Neuron (in vitro differentiated cells): ENCODE results near the gene ROBO1.
"Not testable (repeated sequence)": the region's sequence is repeated elsewhere in the genome, so short reads cannot be mapped to it uniquely, and the experiment has no call there.

Experiments used
- H2AFZ ChIP-seq: one replicate; pipeline ENCODE4 v1.6.1; 2013; ENCODE audit warnings: low read depth, mild to moderate bottlenecking, inconsistent platforms, low read length, moderate library complexity
- H3K27me3 ChIP-seq: one replicate; pipeline ENCODE4 v1.6.1; 2013; ENCODE audit warnings: low read length; ENCODE audit not compliant: insufficient read depth
- H3K36me3 ChIP-seq: one replicate; pipeline ENCODE4 v1.6.1; 2013; ENCODE audit warnings: low read length; ENCODE audit not compliant: insufficient read depth
- H3K4me1 ChIP-seq: one replicate; pipeline ENCODE4 v1.6.1; 2013; ENCODE audit warnings: low read length; ENCODE audit not compliant: insufficient read depth
- H3K4me3 ChIP-seq: 2 replicates; pipeline ENCODE4 v1.5.1; 2013; ENCODE audit warnings: mild to moderate bottlenecking, low read length, moderate library complexity
- H3K9me3 ChIP-seq: one replicate; pipeline ENCODE4 v1.6.1; 2013; ENCODE audit warnings: low read length

The ROBO1 gene

GRCh38 chr3:79199966-79200365, 567.8 kb downstream of the ROBO1 start:
- H3K27me3 ChIP-seq: no peaks in the 10 kb centered on the region
- no peaks in the 10 kb centered on the region for H3K36me3 ChIP-seq
- H3K9me3 ChIP-seq: no peaks in the 10 kb centered on the region
- H3K4me1 ChIP-seq: peaks cover 9% of the 10 kb centered on the region
- H2AFZ ChIP-seq: no peak overlapping the region
- no peak overlapping the region for H3K4me3 ChIP-seq

- Histone ChIP-seq H2AFZ (no peak overlapping the region), H3K9me3 (no peaks in the 10 kb centered on the region), H3K4me3 (no peak overlapping the region), H3K4me1 (no peaks in the 10 kb centered on the region), H3K36me3 (no peaks in the 10 kb centered on the region), H3K27me3 (no peaks in the 10 kb centered on the region)
These were observed 580.4 kb downstream of the ROBO1 start for GRCh38 chr3:79187426-79187825.

- H3K9me3 ChIP-seq: no peaks in the 10 kb centered on the region
- H2AFZ ChIP-seq: no peak overlapping the region
- peaks cover 2% of the 10 kb centered on the region for H3K4me1 ChIP-seq
- no peaks in the 10 kb centered on the region for H3K27me3 ChIP-seq
- no peak overlapping the region for H3K4me3 ChIP-seq
- H3K36me3 ChIP-seq: no peaks in the 10 kb centered on the region
These were observed 583.5 kb downstream of the ROBO1 start for GRCh38 chr3:79184251-79184650.

DNA sequence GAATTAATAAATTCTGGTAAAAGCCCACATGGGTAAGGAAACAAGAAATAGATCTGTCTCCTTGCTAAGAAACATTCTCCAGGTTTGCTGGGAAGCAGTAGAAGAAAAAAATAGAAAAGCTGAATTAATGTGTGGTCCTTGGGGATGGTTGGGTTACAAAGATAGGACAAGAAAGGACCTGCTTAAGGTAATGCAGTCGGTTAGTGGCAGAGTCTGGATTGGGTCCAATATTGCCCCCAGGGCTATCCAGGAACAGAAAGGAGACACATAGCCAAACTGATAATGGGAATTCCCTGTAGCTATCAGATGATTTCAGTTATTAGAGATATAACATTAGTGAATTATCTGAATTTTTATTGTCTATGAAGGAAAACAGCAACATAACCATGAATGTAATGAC, 584.3 kb downstream of the ROBO1 start:
- H3K27me3 ChIP-seq: no peaks in the 10 kb centered on the region
- no peak overlapping the region for H2AFZ ChIP-seq
- peaks cover 8% of the 10 kb centered on the region for H3K4me1 ChIP-seq
- H3K9me3 ChIP-seq: no peaks in the 10 kb centered on the region
- H3K4me3 ChIP-seq: no peak overlapping the region
- no peaks in the 10 kb centered on the region for H3K36me3 ChIP-seq

DNA sequence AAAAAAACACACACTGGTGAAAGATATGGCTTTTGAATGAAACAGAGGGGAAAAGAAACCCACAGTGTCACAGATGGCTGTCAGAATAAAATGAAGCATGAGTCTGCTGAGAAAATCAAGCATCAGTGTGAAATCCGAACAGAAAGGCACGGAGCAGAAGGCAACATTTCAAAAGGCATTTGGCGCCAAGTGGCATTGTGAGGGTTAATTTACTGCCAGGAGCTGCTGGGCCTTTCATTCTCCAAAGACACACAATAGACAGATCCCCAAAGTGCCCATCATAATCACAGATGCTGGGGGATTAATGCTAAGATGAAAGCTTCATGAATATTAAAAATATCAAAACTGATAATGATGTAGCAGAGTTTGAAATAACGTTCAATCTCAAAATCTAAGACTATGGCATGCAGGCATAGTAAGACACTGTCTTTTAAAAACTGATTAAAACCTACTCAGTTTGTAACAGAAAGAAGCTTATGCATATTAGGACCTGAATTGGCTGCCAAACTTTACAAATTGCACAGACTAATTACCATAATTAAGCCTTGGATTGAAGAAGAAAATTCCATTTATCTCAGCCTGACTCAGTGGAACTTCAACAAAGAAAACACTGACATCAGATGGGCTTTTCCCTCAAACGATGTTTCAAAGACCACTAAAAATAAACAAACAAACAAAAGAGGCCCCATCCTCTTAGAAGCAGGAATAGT, 589.2 kb downstream of the ROBO1 start:
- Histone ChIP-seq H3K36me3 (no peaks in the 10 kb centered on the region), H2AFZ (peak overlapping the region; percentile 57), H3K9me3 (no peaks in the 10 kb centered on the region), H3K27me3 (no peaks in the 10 kb centered on the region), H3K4me3 (no peak overlapping the region), H3K4me1 (peaks cover 22% of the 10 kb centered on the region)

DNA sequence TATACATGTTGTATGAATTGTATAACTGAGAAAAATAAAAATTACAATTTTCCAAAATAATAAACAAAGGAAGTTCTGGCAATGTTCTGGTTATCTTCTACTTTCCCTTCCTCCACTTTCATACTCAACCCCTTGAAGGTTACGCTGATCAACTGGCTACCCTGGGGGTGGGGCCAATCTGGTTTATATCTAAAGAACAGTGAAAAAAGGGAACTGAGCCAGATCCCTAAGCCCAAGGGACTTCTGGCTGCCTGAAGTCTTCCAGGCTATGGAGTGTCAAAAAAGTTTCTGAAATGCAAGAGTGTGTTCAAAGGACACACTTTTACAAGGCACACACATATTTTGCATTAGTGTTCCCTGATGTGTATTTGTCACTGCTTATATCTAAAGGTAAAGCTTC, 591.9 kb downstream of the ROBO1 start:
- Histone ChIP-seq H3K4me3 (no peak overlapping the region), H3K4me1 (peaks cover 22% of the 10 kb centered on the region), H3K27me3 (no peaks in the 10 kb centered on the region), H3K9me3 (no peaks in the 10 kb centered on the region), H2AFZ (no peak overlapping the region), H3K36me3 (no peaks in the 10 kb centered on the region)

DNA sequence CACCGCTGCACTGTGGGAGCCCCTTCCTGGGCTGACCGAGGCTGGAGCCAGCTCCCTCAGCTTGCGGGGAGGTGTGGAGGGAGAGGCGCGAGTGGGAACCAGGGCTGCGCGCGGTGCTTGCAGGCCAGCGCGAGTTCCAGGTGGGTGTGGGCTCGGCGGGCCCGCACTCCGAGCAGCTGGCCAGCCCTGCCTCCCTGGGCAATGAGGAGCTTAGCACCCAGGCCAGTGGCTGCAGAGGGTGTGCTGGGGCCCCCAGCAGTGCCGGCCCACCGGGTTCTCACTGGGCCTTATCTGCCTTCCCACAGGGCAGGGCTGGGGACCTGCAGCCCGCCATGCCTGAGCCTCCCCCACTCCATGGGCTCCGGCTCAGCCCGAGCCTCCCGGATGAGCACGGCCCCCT, 594.5 kb downstream of the ROBO1 start:
- H3K4me3 ChIP-seq, H3K36me3 ChIP-seq, H2AFZ ChIP-seq: not testable (repeated sequence)

GRCh38 chr3:79172241-79172640, 595.6 kb downstream of the ROBO1 start:
- H3K4me1 ChIP-seq: peaks cover 11% of the 10 kb centered on the region
- H3K27me3 ChIP-seq: no peaks in the 10 kb centered on the region
- no peaks in the 10 kb centered on the region for H3K9me3 ChIP-seq
- no peak overlapping the region for H2AFZ ChIP-seq
- H3K36me3 ChIP-seq: no peaks in the 10 kb centered on the region
- no peak overlapping the region for H3K4me3 ChIP-seq

More for the DNA sequence above, 594.5 kb downstream of the ROBO1 start:
- H3K27me3 ChIP-seq, H3K9me3 ChIP-seq: not testable (repeated sequence)
- peaks cover 21% of the 10 kb centered on the region for H3K4me1 ChIP-seq

GRCh38 chr3:79170021-79170420, 597.8 kb downstream of the ROBO1 start:
- H3K9me3 ChIP-seq: no peaks in the 10 kb centered on the region
- H3K4me3 ChIP-seq: no peak overlapping the region

GRCh38 chr3:79167651-79168416, 600.0 kb downstream of the ROBO1 start:
- no peak overlapping the region for H3K4me3 ChIP-seq
- H3K27me3 ChIP-seq: no peaks in the 10 kb centered on the region
- H3K9me3 ChIP-seq: no peaks in the 10 kb centered on the region
- peaks cover 9% of the 10 kb centered on the region for H3K4me1 ChIP-seq
- H2AFZ ChIP-seq: no peak overlapping the region
- no peaks in the 10 kb centered on the region for H3K36me3 ChIP-seq

More at GRCh38 chr3:79170021-79170420, 597.8 kb downstream of the ROBO1 start:
- Histone ChIP-seq H3K4me1 (peaks cover 9% of the 10 kb centered on the region), H3K36me3 (no peaks in the 10 kb centered on the region), H2AFZ (no peak overlapping the region), H3K27me3 (no peaks in the 10 kb centered on the region)

DNA sequence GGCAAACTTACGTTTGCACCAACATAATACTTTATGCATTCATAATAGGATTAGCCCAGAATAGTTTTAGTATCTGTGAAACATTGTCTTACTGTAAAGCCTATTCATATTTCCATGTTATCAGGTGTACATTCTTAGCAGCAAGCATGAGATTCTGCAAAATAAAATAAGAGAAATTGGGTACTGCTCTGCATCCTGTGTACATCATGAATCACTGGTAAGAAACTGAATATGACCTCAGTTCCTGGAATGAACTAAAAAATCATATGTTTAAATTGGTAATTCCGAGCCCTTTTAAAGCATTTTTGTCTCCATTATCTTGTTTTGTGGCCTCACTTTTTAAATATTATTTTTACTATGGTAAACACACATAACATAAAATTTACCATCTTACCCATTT, 605.1 kb downstream of the ROBO1 start:
- H3K36me3 ChIP-seq: no peaks in the 10 kb centered on the region
- H3K4me1 ChIP-seq: no peaks in the 10 kb centered on the region
- no peaks in the 10 kb centered on the region for H3K9me3 ChIP-seq
- H2AFZ ChIP-seq: no peak overlapping the region
- no peaks in the 10 kb centered on the region for H3K27me3 ChIP-seq
- H3K4me3 ChIP-seq: no peak overlapping the region

- no peaks in the 10 kb centered on the region for H3K4me1 ChIP-seq
- H2AFZ ChIP-seq: no peak overlapping the region
- no peaks in the 10 kb centered on the region for H3K36me3 ChIP-seq
- no peaks in the 10 kb centered on the region for H3K9me3 ChIP-seq
- H3K4me3 ChIP-seq: no peak overlapping the region
- H3K27me3 ChIP-seq: no peaks in the 10 kb centered on the region
These were observed 605.9 kb downstream of the ROBO1 start for GRCh38 chr3:79161941-79162340.

DNA sequence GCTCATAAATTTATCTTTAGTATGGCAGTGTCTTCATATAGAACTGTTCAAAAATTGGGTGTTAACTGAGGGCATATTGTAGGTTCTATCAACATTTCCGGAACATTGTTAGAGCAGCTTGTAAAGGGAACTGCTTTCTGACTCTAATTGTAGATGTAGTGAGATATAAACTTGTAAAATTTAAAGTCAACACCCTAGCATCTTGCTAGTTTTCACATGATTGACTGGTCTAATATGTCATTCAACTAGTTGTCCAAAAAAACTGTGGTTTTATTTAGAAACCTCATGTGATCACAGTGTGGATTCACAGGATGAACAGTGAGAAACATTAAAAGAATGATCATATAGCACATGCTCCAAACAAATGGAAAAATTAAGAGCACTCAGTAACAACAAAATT, 607.4 kb downstream of the ROBO1 start:
- Histone ChIP-seq H3K27me3 (no peaks in the 10 kb centered on the region), H3K4me3 (no peak overlapping the region), H3K36me3 (no peaks in the 10 kb centered on the region), H2AFZ (no peak overlapping the region), H3K9me3 (no peaks in the 10 kb centered on the region), H3K4me1 (peaks cover 7% of the 10 kb centered on the region)
